GM23338 (cell line): ENCODE measurements around the gene SLC6A1.

Source experiments
- CREB1 ChIP-seq: fragments of 250-450 bp; sonication (Bioruptor Pico); IDR thresholded peaks from 2 replicates; pipeline ENCODE4 v1.5.0; 2020; ENCODE audit warnings: low read depth, mild to moderate bottlenecking, moderate library complexity
- EZH2 ChIP-seq: fragments of 200-600 bp; sonication (generic); IDR thresholded peaks from one replicate; pipeline ENCODE4 v1.8.0; 2017; ENCODE audit warnings: antibody characterized with exemption, mild to moderate bottlenecking, low read depth; ENCODE audit not compliant: unreplicated experiment
- EZH2phosphoT487 ChIP-seq: fragments of 200-600 bp; sonication (generic); IDR thresholded peaks from one replicate; pipeline ENCODE4 v1.8.1; 2018; ENCODE audit warnings: antibody characterized with exemption; ENCODE audit not compliant: unreplicated experiment
- JUNB ChIP-seq: IDR thresholded peaks from one replicate; pipeline ENCODE4 v1.6.1; 2016; ENCODE audit warnings: antibody characterized with exemption; ENCODE audit not compliant: unreplicated experiment
- NANOG ChIP-seq: IDR thresholded peaks from 2 replicates; pipeline ENCODE4 v1.6.1; 2016; ENCODE audit warnings: antibody characterized with exemption, borderline replicate concordance
- POLR2AphosphoS5 ChIP-seq: IDR thresholded peaks from 2 replicates; pipeline ENCODE4 v1.6.1; 2016; ENCODE audit warnings: antibody characterized with exemption, low read depth
- STAT1 ChIP-seq: IDR thresholded peaks from one replicate; pipeline ENCODE4 v1.6.1; 2016; ENCODE audit warnings: antibody characterized with exemption; ENCODE audit not compliant: unreplicated experiment
- ZNF114 ChIP-seq: fragments of 250-450 bp; sonication (Bioruptor Pico); IDR thresholded peaks from 2 replicates; pipeline ENCODE4 v1.5.0; 2020; ENCODE audit warnings: mild to moderate bottlenecking, moderate library complexity
- ZNF331 ChIP-seq: fragments of 250-450 bp; sonication (Bioruptor Pico); IDR thresholded peaks from 2 replicates; pipeline ENCODE4 v1.5.0; 2020; ENCODE audit warnings: low read depth, mild to moderate bottlenecking, moderate library complexity
- TF ChIP-seq, protein P1 (sequence below), 2 experiments: fragments of 200-600 bp in 1 of 2; sonication (generic) in 1 of 2; conservative IDR thresholded peaks; 2 replicates each; pipeline versions ENCODE4 v1.5.1 to v1.6.1; 2016 to 2017; ENCODE audit warnings: antibody characterized with exemption in 2 of 2, low read depth in 2 of 2, mild to moderate bottlenecking in 2 of 2, moderate library complexity in 1 of 2
- TF ChIP-seq, protein P2 (sequence below): IDR thresholded peaks from 2 replicates; pipeline ENCODE4 v1.6.1; 2016; ENCODE audit warnings: antibody characterized with exemption
- TF ChIP-seq, protein P3 (sequence below): IDR thresholded peaks from one replicate; pipeline ENCODE4 v1.6.1; 2018; ENCODE audit warnings: antibody characterized with exemption; ENCODE audit not compliant: unreplicated experiment
- TF ChIP-seq, protein P4 (sequence below): fragments of 250-450 bp; sonication (Bioruptor Pico); IDR thresholded peaks from 2 replicates; pipeline ENCODE4 v1.5.0; 2020; ENCODE audit warnings: mild to moderate bottlenecking, moderate library complexity

DNA sequence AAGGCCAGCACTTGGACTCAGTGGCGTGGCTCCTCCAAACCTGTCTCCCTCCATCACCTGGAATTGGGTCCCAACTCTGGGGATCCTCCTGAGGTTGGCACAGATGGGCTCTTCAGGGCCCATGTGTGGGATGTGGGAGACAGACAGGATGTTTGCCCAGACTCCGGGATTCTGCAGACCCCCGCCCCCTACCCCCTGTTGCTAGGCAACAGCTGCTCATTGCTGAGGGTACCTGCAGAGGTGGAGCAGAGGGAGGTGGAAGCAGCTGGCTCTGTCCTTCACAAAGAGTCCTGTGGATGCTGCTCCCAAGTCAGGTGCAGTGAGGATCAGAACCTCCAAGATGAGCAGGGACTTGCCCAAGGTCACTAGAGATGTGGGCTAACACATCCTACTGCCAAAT lies 40.0 kb upstream of the SLC6A1 start:
- TF ChIP-seq, protein P1, sequence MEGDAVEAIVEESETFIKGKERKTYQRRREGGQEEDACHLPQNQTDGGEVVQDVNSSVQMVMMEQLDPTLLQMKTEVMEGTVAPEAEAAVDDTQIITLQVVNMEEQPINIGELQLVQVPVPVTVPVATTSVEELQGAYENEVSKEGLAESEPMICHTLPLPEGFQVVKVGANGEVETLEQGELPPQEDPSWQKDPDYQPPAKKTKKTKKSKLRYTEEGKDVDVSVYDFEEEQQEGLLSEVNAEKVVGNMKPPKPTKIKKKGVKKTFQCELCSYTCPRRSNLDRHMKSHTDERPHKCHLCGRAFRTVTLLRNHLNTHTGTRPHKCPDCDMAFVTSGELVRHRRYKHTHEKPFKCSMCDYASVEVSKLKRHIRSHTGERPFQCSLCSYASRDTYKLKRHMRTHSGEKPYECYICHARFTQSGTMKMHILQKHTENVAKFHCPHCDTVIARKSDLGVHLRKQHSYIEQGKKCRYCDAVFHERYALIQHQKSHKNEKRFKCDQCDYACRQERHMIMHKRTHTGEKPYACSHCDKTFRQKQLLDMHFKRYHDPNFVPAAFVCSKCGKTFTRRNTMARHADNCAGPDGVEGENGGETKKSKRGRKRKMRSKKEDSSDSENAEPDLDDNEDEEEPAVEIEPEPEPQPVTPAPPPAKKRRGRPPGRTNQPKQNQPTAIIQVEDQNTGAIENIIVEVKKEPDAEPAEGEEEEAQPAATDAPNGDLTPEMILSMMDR (conservative IDR thresholded peaks at IDR 0.05; ENCODE audit: low read depth in 2 of 2) = no peak
- TF ChIP-seq, protein P2, sequence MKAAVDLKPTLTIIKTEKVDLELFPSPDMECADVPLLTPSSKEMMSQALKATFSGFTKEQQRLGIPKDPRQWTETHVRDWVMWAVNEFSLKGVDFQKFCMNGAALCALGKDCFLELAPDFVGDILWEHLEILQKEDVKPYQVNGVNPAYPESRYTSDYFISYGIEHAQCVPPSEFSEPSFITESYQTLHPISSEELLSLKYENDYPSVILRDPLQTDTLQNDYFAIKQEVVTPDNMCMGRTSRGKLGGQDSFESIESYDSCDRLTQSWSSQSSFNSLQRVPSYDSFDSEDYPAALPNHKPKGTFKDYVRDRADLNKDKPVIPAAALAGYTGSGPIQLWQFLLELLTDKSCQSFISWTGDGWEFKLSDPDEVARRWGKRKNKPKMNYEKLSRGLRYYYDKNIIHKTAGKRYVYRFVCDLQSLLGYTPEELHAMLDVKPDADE = no peak
- no peak for TF ChIP-seq EZH2phosphoT487
- no peak for TF ChIP-seq EZH2
- TF ChIP-seq, protein P3, sequence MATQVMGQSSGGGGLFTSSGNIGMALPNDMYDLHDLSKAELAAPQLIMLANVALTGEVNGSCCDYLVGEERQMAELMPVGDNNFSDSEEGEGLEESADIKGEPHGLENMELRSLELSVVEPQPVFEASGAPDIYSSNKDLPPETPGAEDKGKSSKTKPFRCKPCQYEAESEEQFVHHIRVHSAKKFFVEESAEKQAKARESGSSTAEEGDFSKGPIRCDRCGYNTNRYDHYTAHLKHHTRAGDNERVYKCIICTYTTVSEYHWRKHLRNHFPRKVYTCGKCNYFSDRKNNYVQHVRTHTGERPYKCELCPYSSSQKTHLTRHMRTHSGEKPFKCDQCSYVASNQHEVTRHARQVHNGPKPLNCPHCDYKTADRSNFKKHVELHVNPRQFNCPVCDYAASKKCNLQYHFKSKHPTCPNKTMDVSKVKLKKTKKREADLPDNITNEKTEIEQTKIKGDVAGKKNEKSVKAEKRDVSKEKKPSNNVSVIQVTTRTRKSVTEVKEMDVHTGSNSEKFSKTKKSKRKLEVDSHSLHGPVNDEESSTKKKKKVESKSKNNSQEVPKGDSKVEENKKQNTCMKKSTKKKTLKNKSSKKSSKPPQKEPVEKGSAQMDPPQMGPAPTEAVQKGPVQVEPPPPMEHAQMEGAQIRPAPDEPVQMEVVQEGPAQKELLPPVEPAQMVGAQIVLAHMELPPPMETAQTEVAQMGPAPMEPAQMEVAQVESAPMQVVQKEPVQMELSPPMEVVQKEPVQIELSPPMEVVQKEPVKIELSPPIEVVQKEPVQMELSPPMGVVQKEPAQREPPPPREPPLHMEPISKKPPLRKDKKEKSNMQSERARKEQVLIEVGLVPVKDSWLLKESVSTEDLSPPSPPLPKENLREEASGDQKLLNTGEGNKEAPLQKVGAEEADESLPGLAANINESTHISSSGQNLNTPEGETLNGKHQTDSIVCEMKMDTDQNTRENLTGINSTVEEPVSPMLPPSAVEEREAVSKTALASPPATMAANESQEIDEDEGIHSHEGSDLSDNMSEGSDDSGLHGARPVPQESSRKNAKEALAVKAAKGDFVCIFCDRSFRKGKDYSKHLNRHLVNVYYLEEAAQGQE = no peak
- no peak for TF ChIP-seq CREB1
- no peak for TF ChIP-seq JUNB
- no peak for TF ChIP-seq POLR2AphosphoS5
- TF ChIP-seq NANOG = no peak
- no peak for TF ChIP-seq ZNF114 (CRISPR knock-in tag)
- TF ChIP-seq ZNF331 = no peak
- TF ChIP-seq STAT1 = no peak
- TF ChIP-seq, protein P4, sequence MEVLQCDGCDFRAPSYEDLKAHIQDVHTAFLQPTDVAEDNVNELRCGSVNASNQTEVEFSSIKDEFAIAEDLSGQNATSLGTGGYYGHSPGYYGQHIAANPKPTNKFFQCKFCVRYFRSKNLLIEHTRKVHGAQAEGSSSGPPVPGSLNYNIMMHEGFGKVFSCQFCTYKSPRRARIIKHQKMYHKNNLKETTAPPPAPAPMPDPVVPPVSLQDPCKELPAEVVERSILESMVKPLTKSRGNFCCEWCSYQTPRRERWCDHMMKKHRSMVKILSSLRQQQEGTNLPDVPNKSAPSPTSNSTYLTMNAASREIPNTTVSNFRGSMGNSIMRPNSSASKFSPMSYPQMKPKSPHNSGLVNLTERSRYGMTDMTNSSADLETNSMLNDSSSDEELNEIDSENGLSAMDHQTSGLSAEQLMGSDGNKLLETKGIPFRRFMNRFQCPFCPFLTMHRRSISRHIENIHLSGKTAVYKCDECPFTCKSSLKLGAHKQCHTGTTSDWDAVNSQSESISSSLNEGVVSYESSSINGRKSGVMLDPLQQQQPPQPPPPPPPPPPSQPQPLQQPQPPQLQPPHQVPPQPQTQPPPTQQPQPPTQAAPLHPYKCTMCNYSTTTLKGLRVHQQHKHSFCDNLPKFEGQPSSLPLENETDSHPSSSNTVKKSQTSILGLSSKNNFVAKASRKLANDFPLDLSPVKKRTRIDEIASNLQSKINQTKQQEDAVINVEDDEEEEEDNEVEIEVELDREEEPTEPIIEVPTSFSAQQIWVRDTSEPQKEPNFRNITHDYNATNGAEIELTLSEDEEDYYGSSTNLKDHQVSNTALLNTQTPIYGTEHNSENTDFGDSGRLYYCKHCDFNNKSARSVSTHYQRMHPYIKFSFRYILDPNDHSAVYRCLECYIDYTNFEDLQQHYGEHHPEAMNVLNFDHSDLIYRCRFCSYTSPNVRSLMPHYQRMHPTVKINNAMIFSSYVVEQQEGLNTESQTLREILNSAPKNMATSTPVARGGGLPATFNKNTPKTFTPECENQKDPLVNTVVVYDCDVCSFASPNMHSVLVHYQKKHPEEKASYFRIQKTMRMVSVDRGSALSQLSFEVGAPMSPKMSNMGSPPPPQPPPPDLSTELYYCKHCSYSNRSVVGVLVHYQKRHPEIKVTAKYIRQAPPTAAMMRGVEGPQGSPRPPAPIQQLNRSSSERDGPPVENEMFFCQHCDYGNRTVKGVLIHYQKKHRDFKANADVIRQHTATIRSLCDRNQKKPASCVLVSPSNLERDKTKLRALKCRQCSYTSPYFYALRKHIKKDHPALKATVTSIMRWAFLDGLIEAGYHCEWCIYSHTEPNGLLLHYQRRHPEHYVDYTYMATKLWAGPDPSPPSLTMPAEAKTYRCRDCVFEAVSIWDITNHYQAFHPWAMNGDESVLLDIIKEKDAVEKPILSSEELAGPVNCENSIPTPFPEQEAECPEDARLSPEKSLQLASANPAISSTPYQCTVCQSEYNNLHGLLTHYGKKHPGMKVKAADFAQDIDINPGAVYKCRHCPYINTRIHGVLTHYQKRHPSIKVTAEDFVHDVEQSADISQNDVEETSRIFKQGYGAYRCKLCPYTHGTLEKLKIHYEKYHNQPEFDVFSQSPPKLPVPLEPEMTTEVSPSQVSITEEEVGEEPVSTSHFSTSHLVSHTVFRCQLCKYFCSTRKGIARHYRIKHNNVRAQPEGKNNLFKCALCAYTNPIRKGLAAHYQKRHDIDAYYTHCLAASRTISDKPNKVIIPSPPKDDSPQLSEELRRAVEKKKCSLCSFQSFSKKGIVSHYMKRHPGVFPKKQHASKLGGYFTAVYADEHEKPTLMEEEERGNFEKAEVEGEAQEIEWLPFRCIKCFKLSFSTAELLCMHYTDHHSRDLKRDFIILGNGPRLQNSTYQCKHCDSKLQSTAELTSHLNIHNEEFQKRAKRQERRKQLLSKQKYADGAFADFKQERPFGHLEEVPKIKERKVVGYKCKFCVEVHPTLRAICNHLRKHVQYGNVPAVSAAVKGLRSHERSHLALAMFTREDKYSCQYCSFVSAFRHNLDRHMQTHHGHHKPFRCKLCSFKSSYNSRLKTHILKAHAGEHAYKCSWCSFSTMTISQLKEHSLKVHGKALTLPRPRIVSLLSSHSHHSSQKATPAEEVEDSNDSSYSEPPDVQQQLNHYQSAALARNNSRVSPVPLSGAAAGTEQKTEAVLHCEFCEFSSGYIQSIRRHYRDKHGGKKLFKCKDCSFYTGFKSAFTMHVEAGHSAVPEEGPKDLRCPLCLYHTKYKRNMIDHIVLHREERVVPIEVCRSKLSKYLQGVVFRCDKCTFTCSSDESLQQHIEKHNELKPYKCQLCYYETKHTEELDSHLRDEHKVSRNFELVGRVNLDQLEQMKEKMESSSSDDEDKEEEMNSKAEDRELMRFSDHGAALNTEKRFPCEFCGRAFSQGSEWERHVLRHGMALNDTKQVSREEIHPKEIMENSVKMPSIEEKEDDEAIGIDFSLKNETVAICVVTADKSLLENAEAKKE (CRISPR knock-in tag) = no peak
